Mammary epithelial cell (primary cell): ENCODE data around the gene BAIAP3.

Experiments used
- CTCF ChIP-seq, 2 donors: IDR thresholded peaks in 1 of 2; conservative IDR thresholded peaks in 1 of 2; 2 replicates each; pipeline ENCODE4 v1.5.1; 2011 to 2012; ENCODE audit warnings: inconsistent platforms in 2 of 2, low read length in 2 of 2, mild to moderate bottlenecking in 2 of 2, control low read depth in 1 of 2, low read depth in 1 of 2; ENCODE audit not compliant: insufficient read depth in 1 of 2; ENCODE audit errors: extremely low read depth in 1 of 2
- EZH2 ChIP-seq: IDR thresholded peaks from 2 replicates; pipeline ENCODE4 v1.6.1; 2012; ENCODE audit warnings: low read length, inconsistent platforms, borderline replicate concordance

- TF ChIP-seq CTCF (conservative IDR thresholded peaks at IDR 0.05 in 1 of 2, IDR thresholded peaks at IDR 0.05 in 1 of 2; ENCODE audit: extremely low read depth in 1 of 2, insufficient read depth in 1 of 2, low read depth in 1 of 2, low read length in 2 of 2) = no peak
- no peak for TF ChIP-seq EZH2
These were observed 15.0 kb downstream of the BAIAP3 start for GRCh38 chr16:1348441-1348840.
